ENCODE results near the gene PTPRM.

- TF ChIP-seq CTCF (IDR thresholded peaks at IDR 0.05), result no peak
- TF ChIP-seq POLR2A (IDR thresholded peaks at IDR 0.05), result no peak
These were observed 884.0 kb downstream of the PTPRM start for GRCh38 chr18:8450898-8451665.

Data from lower leg skin (tissue), 3 donors.